B cell (primary cell): ENCODE results near the gene GRM8.

Experiments used
- EZH2 ChIP-seq: IDR thresholded peaks from 2 replicates; pipeline ENCODE4 v1.6.1; 2012; ENCODE audit warnings: borderline replicate concordance, low read depth, mild to moderate bottlenecking, moderate library complexity, low read length; ENCODE audit not compliant: insufficient read depth, poor library complexity, severe bottlenecking
- TF ChIP-seq, protein P1 (sequence below): fragments of 200-600 bp; IDR thresholded peaks from one replicate; pipeline ENCODE4 v1.8.0; 2022; ENCODE audit warnings: antibody characterized with exemption, mild to moderate bottlenecking

DNA sequence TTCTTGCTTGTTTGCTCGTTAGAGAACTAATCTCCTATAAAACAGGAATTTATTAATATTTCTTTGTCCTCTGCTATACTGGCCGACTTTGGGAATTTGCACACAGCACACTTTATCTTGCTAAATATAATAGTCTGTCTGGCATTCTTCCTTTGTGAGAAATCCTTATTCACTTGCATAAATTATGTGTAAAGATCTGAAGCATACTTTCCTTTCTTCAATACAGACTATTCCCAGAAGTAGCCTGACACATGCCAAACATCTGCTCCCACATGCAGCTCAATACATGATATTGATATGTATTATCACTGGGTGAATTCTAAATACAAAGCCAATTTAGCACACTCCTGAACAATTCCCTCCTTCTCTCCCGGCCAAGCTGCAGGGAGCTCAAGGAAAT, 273.9 kb downstream of the GRM8 start:
- TF ChIP-seq, protein P1, sequence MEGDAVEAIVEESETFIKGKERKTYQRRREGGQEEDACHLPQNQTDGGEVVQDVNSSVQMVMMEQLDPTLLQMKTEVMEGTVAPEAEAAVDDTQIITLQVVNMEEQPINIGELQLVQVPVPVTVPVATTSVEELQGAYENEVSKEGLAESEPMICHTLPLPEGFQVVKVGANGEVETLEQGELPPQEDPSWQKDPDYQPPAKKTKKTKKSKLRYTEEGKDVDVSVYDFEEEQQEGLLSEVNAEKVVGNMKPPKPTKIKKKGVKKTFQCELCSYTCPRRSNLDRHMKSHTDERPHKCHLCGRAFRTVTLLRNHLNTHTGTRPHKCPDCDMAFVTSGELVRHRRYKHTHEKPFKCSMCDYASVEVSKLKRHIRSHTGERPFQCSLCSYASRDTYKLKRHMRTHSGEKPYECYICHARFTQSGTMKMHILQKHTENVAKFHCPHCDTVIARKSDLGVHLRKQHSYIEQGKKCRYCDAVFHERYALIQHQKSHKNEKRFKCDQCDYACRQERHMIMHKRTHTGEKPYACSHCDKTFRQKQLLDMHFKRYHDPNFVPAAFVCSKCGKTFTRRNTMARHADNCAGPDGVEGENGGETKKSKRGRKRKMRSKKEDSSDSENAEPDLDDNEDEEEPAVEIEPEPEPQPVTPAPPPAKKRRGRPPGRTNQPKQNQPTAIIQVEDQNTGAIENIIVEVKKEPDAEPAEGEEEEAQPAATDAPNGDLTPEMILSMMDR: no peak
- no peak for TF ChIP-seq EZH2
